HCT116 (cell line): ENCODE measurements around the gene SYNDIG1. TPM values are rescaled to one million over a fixed set of nuclear protein-coding genes. Genes with fewer than 3 reads are reported as not detected.

ENCODE experiments used
- ATAC-seq: fragments of 200-7000 bp; cut with Tn5 transposase; 2 replicates; pipeline ENCODE4 v1.9.1; 2020; ENCODE audit warnings: mild to moderate bottlenecking, moderate library complexity
- BruUV-seq: library from RNA; stranded (reverse); fragments of 400-500 nt; replicated peaks from 2 replicates; lab custom pipeline; 2021; lab: Mats Ljungman, UMichigan
- CTCF ChIA-PET: fragments of 300-600 bp; sonication (Branson Sonifier 250); formaldehyde crosslinking; loops from one replicate; lab custom pipeline; 2021; ENCODE audit warnings: antibody characterized with exemption; lab: Charles Lee
- POLR2A ChIA-PET: fragments of 300-600, 350-600 bp; sonication (Branson Sonifier 250); formaldehyde crosslinking; loops from one replicate; lab custom pipeline; 2021; ENCODE audit warnings: antibody characterized with exemption; lab: Charles Lee
- RAD21 ChIA-PET, 2 experiments: fragments of 300-600 bp; sonication (Branson Sonifier 250); formaldehyde crosslinking; loops; one replicate each; lab custom pipeline; 2023; ENCODE audit warnings: low total read pairs in 2 of 2; ENCODE audit not compliant: uncharacterized antibody in 2 of 2, unreplicated experiment in 2 of 2, low non-redundant PET in 1 of 2; lab: Charles Lee
- DNase-seq: peaks from one replicate; pipeline ENCODE4 v3.0.0-alpha.2; 2010; ENCODE audit warnings: low read depth, low spot score
- H2AFZ ChIP-seq: fragments of 200-600 bp; shearing (Covaris generic), sonication (generic); 2 replicates; pipeline ENCODE4 v1.6.1; 2017; ENCODE audit warnings: low read depth, mixed run types, mixed read lengths, antibody characterized with exemption, low read length; ENCODE audit not compliant: poor library complexity, severe bottlenecking
- H3K27ac ChIP-seq: 2 replicates; pipeline ENCODE4 v1.5.1; 2012; ENCODE audit warnings: low read depth, low read length
- H3K27me3 ChIP-seq: fragments of 200-600 bp; sonication (generic); 2 replicates; pipeline ENCODE4 v1.6.1; 2016; ENCODE audit warnings: mixed run types, low read length, mixed read lengths; ENCODE audit not compliant: insufficient read depth
- H3K36me3 ChIP-seq, 2 experiments: fragments of 200-500 bp in 1 of 2; fragments of 200-600 bp in 1 of 2; sonication (Bioruptor generic) in 1 of 2; sonication (generic) in 1 of 2; 2 replicates each; pipeline versions ENCODE4 v1.5.1 to v1.6.1; 2014 to 2016; ENCODE audit warnings: low read length in 2 of 2, inconsistent platforms in 1 of 2, mixed read lengths in 1 of 2, mixed run types in 1 of 2; ENCODE audit not compliant: insufficient read depth in 2 of 2, control insufficient read depth in 1 of 2
- H3K4me1 ChIP-seq, 2 experiments: fragments of 200-600 bp in 1 of 2; sonication (generic) in 1 of 2; 2 replicates each; pipeline versions ENCODE4 v1.5.1 to v1.6.1; 2012 to 2017; ENCODE audit warnings: low read length in 2 of 2, inconsistent platforms in 1 of 2, mild to moderate bottlenecking in 1 of 2, mixed read lengths in 1 of 2, mixed run types in 1 of 2, moderate library complexity in 1 of 2; ENCODE audit not compliant: insufficient read depth in 2 of 2, control insufficient read depth in 1 of 2
- H3K4me2 ChIP-seq: fragments of 200-600 bp; sonication (generic); 2 replicates; pipeline ENCODE4 v1.6.1; 2017; ENCODE audit warnings: mixed run types, low read length, mixed read lengths
- H3K4me3 ChIP-seq, 2 experiments: fragments of 200-600 bp in 1 of 2; sonication (generic) in 1 of 2; replicated peaks in 1 of 2; 2 replicates each; pipeline ENCODE4 v1.5.1; 2011 to 2016; ENCODE audit warnings: low read length in 2 of 2, control low read depth in 1 of 2, low read depth in 1 of 2, mild to moderate bottlenecking in 1 of 2, mixed read lengths in 1 of 2, mixed run types in 1 of 2
- H3K79me2 ChIP-seq: fragments of 200-600 bp; sonication (generic); 2 replicates; pipeline ENCODE4 v1.6.1; 2017; ENCODE audit warnings: mild to moderate bottlenecking, mixed run types, low read length, moderate library complexity, mixed read lengths; ENCODE audit not compliant: insufficient read depth
- H3K9ac ChIP-seq: fragments of 200-600 bp; sonication (generic); 2 replicates; pipeline ENCODE4 v1.6.1; 2016; ENCODE audit warnings: low read length, mixed read lengths
- H3K9me2 ChIP-seq: fragments of 200-600 bp; sonication (generic), shearing (Covaris generic); 2 replicates; pipeline ENCODE4 v1.6.1; 2017; ENCODE audit warnings: mixed run types, mild to moderate bottlenecking, moderate library complexity; ENCODE audit not compliant: insufficient read depth
- H3K9me3 ChIP-seq, 2 experiments: fragments of 200-500 bp in 1 of 2; fragments of 200-600 bp in 1 of 2; sonication (Bioruptor generic) in 1 of 2; sonication (generic) in 1 of 2; 2 replicates each; pipeline ENCODE4 v1.6.1; 2014 to 2017; ENCODE audit warnings: low read length in 2 of 2, mixed read lengths in 2 of 2, inconsistent platforms in 1 of 2, low read depth in 1 of 2, mild to moderate bottlenecking in 1 of 2, mixed run types in 1 of 2, moderate library complexity in 1 of 2; ENCODE audit not compliant: control insufficient read depth in 1 of 2, insufficient read depth in 1 of 2
- H4K20me1 ChIP-seq: fragments of 200-600 bp; sonication (generic), shearing (Covaris generic); 2 replicates; pipeline ENCODE4 v1.6.1; 2017; ENCODE audit warnings: mixed run types, mild to moderate bottlenecking, moderate library complexity; ENCODE audit not compliant: insufficient read depth
- CBX3 ChIP-seq: IDR thresholded peaks from 2 replicates; pipeline ENCODE4 v1.6.1; 2012; ENCODE audit warnings: low read depth
- CEBPB ChIP-seq: IDR thresholded peaks from 2 replicates; pipeline ENCODE4 v1.6.1; 2012; ENCODE audit warnings: low read depth
- EGR1 ChIP-seq: IDR thresholded peaks from 2 replicates; pipeline ENCODE4 v1.6.1; 2012; ENCODE audit warnings: low read depth
- ELF1 ChIP-seq: IDR thresholded peaks from 2 replicates; pipeline ENCODE4 v1.6.1; 2012; ENCODE audit warnings: low read depth, borderline replicate concordance
- EZH2 ChIP-seq: fragments of 200-600 bp; sonication (generic); IDR thresholded peaks from 2 replicates; pipeline ENCODE4 v1.6.1; 2017; ENCODE audit warnings: antibody characterized with exemption, mixed run types
- EZH2phosphoT487 ChIP-seq: fragments of 200-600 bp; IDR thresholded peaks from 2 replicates; pipeline ENCODE4 v1.6.1; 2018; ENCODE audit warnings: antibody characterized with exemption, borderline replicate concordance
- FOSL1 ChIP-seq: IDR thresholded peaks from 2 replicates; pipeline ENCODE4 v1.6.1; 2012; ENCODE audit warnings: low read depth
- POLR2AphosphoS5 ChIP-seq: IDR thresholded peaks from 2 replicates; pipeline ENCODE4 v1.6.1; 2011; ENCODE audit warnings: mild to moderate bottlenecking, low read depth, low read length, moderate library complexity
- SP1 ChIP-seq: IDR thresholded peaks from 2 replicates; pipeline ENCODE4 v1.6.1; 2012; ENCODE audit warnings: low read depth
- TCF7L2 ChIP-seq: IDR thresholded peaks from 2 replicates; pipeline ENCODE4 v1.7.0; 2011; ENCODE audit warnings: borderline replicate concordance, inconsistent platforms; ENCODE audit not compliant: insufficient read depth, insufficient read length; ENCODE audit errors: extremely low read depth
- ZFX ChIP-seq: fragments of 450-650 bp; IDR thresholded peaks from 2 replicates; pipeline ENCODE4 v1.6.1; 2017
- ZNF274 ChIP-seq: fragments of 200-500 bp; sonication (Bioruptor generic); IDR thresholded peaks from 2 replicates; pipeline ENCODE4 v1.6.1; 2014; ENCODE audit warnings: mild to moderate bottlenecking, low read depth, low read length, inconsistent platforms
- intact Hi-C: fragments of 100-400 bp; cut with micrococcal nuclease; formaldehyde crosslinking; loops from 2 replicates; pipeline ENCODE4 v1.10.0; 2022
- total RNA-seq: library from RNA; stranded (reverse); gene quantifications from one replicate; pipeline ENCODE4 v1.2.1, GENCODE V29; 2021; ENCODE audit not compliant: unreplicated experiment
- TF ChIP-seq, protein P1 (sequence below): IDR thresholded peaks from 2 replicates; pipeline ENCODE4 v1.6.1; 2012
- TF ChIP-seq, protein P2 (sequence below): IDR thresholded peaks from 2 replicates; pipeline ENCODE4 v1.6.1; 2012; ENCODE audit warnings: low read depth
- TF ChIP-seq, protein P3 (sequence below), 3 experiments: fragments of 200-600 bp in 1 of 3; sonication (generic) in 1 of 3; IDR thresholded peaks in 2 of 3; conservative IDR thresholded peaks in 1 of 3; 2 replicates each; pipeline ENCODE4 v1.5.1; 2012 to 2017; ENCODE audit warnings: low read depth in 2 of 3, low read length in 2 of 3, antibody characterized with exemption in 1 of 3, borderline replicate concordance in 1 of 3, control low read depth in 1 of 3, mild to moderate bottlenecking in 1 of 3, mixed read lengths in 1 of 3, mixed run types in 1 of 3, moderate library complexity in 1 of 3; ENCODE audit not compliant: insufficient read depth in 1 of 3
- TF ChIP-seq, protein P4 (sequence below): IDR thresholded peaks from 2 replicates; pipeline ENCODE4 v1.6.1; 2011; ENCODE audit warnings: mild to moderate bottlenecking, low read length, moderate library complexity; ENCODE audit not compliant: insufficient replicate concordance; ENCODE audit errors: extremely low read depth

The SYNDIG1 gene
- total RNA-seq, 1 experiment from 2014 or later: not detected

DNA sequence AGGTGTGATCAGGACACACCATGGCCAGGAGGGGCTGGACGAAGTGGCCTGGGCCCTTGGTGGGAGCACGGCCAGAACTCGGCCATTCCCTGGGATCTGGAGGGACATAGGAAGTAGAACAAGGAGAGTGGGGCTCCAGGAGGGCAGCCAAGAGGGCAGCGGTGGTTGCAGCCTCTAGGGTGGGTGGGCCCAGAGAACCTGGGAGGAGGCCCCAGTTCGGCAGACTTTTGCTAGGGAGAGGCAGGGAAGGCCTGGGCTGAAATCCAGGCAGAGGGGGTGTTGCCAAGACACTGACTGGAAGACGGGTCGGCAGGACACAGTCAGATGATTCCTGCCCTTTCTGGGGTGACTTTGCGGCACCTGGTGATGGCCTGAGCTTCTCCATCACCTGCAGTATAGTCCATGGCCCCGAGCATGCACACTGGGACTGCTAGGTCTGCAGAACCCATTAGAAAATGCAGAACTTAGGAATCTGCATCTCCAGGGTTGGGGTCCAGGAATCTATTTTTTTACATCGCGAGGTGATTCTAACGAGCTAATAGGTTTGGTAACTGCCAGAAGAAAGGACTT is 224.8 kb downstream of the SYNDIG1 start (continued):
- TF ChIP-seq, protein P1, sequence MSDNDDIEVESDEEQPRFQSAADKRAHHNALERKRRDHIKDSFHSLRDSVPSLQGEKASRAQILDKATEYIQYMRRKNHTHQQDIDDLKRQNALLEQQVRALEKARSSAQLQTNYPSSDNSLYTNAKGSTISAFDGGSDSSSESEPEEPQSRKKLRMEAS: no peak
- TF ChIP-seq SP1 (no peak), FOSL1 (no peak), ZFX (no peak), ZNF274 (no peak), TCF7L2 (no peak)

DNA sequence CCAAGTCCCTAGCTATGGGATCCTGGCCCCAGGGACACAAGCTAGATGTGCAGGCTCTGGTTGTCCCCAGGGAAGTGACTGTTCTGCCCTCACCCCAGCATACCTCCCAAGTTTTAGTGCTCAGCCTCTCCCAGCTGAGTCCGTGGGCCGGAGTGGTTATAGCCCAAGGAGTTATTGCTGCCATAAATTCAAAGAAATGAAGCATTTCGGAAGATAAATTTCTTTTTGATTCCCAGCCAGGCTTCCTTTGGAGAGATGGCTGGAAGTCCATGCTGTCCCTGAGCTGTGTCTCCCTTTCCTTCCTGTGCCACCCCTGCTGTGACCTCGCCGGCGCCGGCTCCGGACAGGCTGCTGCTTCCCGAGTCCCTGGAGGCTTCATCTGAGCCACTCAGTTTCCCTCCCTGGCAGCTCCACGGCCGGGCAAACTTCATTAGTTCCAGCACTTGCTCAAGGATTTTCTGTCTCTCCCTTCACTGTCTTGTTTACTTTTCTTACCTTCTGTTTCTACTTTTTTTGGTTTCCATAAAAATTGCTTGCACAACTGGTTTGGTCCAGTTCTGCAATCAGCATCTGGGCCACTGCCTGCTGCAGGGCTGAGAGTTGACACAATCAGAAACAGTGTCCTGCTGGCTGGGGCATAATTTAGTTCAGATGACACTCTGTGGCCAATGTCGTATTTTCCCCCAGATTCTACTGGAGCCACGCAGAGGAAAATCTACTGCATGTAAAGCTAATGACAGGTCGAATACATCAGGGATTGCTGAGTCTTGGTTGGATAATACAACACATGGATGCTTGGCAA is 225.5 kb downstream of the SYNDIG1 start:
- BruUV-seq: no TSS peak
- no peaks in the 10 kb centered on the region for H3K9me3 ChIP-seq
- no peaks in the 10 kb centered on the region for H3K9me2 ChIP-seq
- H3K79me2 ChIP-seq: no peaks in the 10 kb centered on the region
- DNase-seq (no peak), ATAC-seq (no peak)
- H3K4me2 ChIP-seq: no peak overlapping the region
- H3K4me1 ChIP-seq: no peaks in the 10 kb centered on the region
- POLR2A ChIA-PET: no interaction called here
- CTCF ChIA-PET: no interaction called here
- RAD21 ChIA-PET: no interaction called here
- no peak overlapping the region for H3K9ac ChIP-seq
- H2AFZ ChIP-seq: no peak overlapping the region
- no peaks in the 10 kb centered on the region for H3K36me3 ChIP-seq
- H3K27me3 ChIP-seq: peaks cover 40% of the 10 kb centered on the region
- no peaks in the 10 kb centered on the region for H4K20me1 ChIP-seq
- H3K27ac ChIP-seq: no peak overlapping the region
- intact Hi-C loops: no loop called here
- no peak overlapping the region for H3K4me3 ChIP-seq
- TF ChIP-seq ZNF274 (no peak), EGR1 (no peak), CBX3 (no peak), EZH2phosphoT487 (no peak), EZH2 (no peak), FOSL1 (no peak), CEBPB (no peak), POLR2AphosphoS5 (no peak), SP1 (no peak), ELF1 (no peak)
- TF ChIP-seq, protein P2, sequence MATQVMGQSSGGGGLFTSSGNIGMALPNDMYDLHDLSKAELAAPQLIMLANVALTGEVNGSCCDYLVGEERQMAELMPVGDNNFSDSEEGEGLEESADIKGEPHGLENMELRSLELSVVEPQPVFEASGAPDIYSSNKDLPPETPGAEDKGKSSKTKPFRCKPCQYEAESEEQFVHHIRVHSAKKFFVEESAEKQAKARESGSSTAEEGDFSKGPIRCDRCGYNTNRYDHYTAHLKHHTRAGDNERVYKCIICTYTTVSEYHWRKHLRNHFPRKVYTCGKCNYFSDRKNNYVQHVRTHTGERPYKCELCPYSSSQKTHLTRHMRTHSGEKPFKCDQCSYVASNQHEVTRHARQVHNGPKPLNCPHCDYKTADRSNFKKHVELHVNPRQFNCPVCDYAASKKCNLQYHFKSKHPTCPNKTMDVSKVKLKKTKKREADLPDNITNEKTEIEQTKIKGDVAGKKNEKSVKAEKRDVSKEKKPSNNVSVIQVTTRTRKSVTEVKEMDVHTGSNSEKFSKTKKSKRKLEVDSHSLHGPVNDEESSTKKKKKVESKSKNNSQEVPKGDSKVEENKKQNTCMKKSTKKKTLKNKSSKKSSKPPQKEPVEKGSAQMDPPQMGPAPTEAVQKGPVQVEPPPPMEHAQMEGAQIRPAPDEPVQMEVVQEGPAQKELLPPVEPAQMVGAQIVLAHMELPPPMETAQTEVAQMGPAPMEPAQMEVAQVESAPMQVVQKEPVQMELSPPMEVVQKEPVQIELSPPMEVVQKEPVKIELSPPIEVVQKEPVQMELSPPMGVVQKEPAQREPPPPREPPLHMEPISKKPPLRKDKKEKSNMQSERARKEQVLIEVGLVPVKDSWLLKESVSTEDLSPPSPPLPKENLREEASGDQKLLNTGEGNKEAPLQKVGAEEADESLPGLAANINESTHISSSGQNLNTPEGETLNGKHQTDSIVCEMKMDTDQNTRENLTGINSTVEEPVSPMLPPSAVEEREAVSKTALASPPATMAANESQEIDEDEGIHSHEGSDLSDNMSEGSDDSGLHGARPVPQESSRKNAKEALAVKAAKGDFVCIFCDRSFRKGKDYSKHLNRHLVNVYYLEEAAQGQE: no peak
- TF ChIP-seq, protein P3, sequence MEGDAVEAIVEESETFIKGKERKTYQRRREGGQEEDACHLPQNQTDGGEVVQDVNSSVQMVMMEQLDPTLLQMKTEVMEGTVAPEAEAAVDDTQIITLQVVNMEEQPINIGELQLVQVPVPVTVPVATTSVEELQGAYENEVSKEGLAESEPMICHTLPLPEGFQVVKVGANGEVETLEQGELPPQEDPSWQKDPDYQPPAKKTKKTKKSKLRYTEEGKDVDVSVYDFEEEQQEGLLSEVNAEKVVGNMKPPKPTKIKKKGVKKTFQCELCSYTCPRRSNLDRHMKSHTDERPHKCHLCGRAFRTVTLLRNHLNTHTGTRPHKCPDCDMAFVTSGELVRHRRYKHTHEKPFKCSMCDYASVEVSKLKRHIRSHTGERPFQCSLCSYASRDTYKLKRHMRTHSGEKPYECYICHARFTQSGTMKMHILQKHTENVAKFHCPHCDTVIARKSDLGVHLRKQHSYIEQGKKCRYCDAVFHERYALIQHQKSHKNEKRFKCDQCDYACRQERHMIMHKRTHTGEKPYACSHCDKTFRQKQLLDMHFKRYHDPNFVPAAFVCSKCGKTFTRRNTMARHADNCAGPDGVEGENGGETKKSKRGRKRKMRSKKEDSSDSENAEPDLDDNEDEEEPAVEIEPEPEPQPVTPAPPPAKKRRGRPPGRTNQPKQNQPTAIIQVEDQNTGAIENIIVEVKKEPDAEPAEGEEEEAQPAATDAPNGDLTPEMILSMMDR (IDR thresholded peaks at IDR 0.05 in 2 of 3, conservative IDR thresholded peaks at IDR 0.05 in 1 of 3; ENCODE audit: borderline replicate concordance in 1 of 3, insufficient read depth in 1 of 3, low read depth in 2 of 3, low read length in 2 of 3): no peak
- TF ChIP-seq, protein P4, sequence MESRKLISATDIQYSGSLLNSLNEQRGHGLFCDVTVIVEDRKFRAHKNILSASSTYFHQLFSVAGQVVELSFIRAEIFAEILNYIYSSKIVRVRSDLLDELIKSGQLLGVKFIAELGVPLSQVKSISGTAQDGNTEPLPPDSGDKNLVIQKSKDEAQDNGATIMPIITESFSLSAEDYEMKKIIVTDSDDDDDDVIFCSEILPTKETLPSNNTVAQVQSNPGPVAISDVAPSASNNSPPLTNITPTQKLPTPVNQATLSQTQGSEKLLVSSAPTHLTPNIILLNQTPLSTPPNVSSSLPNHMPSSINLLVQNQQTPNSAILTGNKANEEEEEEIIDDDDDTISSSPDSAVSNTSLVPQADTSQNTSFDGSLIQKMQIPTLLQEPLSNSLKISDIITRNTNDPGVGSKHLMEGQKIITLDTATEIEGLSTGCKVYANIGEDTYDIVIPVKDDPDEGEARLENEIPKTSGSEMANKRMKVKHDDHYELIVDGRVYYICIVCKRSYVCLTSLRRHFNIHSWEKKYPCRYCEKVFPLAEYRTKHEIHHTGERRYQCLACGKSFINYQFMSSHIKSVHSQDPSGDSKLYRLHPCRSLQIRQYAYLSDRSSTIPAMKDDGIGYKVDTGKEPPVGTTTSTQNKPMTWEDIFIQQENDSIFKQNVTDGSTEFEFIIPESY: no peak
